ENCODE data around the gene EPC2.

DNA sequence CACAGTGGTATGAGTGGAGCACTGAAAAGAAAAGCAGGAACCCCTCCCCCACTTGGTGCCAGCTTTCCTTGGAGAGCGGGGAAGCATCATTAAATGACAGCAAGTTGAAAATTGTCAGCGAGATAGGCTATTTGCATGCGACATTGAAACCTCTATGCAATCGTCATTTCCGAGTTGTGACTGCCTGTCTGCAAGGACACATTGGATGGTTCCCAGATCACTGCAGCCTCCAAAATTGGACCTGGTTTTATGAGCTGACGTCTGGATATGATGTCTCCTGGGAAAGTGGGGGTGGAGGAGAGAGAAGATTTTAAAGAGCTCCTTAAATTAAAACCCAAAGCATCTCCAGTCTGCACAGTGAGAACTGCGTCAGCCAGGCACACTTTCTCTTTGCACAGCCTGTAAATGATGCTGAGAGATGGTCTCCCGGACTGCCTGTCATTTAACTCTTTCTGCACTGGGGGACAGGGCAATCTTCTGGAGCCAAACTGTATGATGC is 172.7 kb downstream of the EPC2 start:
- TF ChIP-seq, protein P1, sequence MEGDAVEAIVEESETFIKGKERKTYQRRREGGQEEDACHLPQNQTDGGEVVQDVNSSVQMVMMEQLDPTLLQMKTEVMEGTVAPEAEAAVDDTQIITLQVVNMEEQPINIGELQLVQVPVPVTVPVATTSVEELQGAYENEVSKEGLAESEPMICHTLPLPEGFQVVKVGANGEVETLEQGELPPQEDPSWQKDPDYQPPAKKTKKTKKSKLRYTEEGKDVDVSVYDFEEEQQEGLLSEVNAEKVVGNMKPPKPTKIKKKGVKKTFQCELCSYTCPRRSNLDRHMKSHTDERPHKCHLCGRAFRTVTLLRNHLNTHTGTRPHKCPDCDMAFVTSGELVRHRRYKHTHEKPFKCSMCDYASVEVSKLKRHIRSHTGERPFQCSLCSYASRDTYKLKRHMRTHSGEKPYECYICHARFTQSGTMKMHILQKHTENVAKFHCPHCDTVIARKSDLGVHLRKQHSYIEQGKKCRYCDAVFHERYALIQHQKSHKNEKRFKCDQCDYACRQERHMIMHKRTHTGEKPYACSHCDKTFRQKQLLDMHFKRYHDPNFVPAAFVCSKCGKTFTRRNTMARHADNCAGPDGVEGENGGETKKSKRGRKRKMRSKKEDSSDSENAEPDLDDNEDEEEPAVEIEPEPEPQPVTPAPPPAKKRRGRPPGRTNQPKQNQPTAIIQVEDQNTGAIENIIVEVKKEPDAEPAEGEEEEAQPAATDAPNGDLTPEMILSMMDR (conservative IDR thresholded peaks at IDR 0.05; ENCODE audit: low read length), result no peak
- TF ChIP-seq EZH2phosphoT487 (IDR thresholded peaks at IDR 0.05; ENCODE audit: borderline replicate concordance, low read depth, low read length), result no peak
